ENCODE data around the gene ADNP.

- TF ChIP-seq CTCF (IDR thresholded peaks at IDR 0.05; ENCODE audit: poor library complexity) (no peak), EZH2 (IDR thresholded peaks at IDR 0.05; ENCODE audit: borderline replicate concordance) (no peak)
Observed at GRCh38 chr20:50874758-50875665, 56.2 kb downstream of the ADNP start.
